Prostate gland (tissue), 2 donors: ENCODE results near the gene SLC17A1. TPM values are rescaled to one million over a fixed set of nuclear protein-coding genes. Genes with fewer than 3 reads are reported as not detected.

ENCODE experiments used
- DNase-seq: peaks from one replicate; pipeline ENCODE4 v3.0.0-alpha.2; 2019; ENCODE audit warnings: low spot score
- H3K27ac ChIP-seq, 2 donors: fragments of 200-600 bp; sonication (generic); 2 replicates each; pipeline ENCODE4 v1.5.1; 2017 to 2019
- H3K27me3 ChIP-seq: fragments of 200-600 bp; sonication (generic); replicated peaks from 2 replicates; pipeline ENCODE4 v1.5.1; 2019; ENCODE audit not compliant: insufficient read depth
- H3K36me3 ChIP-seq, 2 donors: fragments of 200-600 bp; sonication (generic); 1 replicate in 1 of 2; 2 replicates in 1 of 2; pipeline versions ENCODE4 v1.5.1 to v1.8.1; 2017 to 2019
- H3K4me1 ChIP-seq: fragments of 200-600 bp; sonication (generic); replicated peaks from 2 replicates; pipeline ENCODE4 v1.5.1; 2019
- H3K4me3 ChIP-seq, 2 donors: fragments of 200-600 bp; sonication (generic); 2 replicates each; pipeline ENCODE4 v1.5.1; 2017 to 2019
- H3K9me3 ChIP-seq: fragments of 200-600 bp; sonication (generic); 2 replicates; pipeline ENCODE4 v1.5.1; 2017
- CTCF ChIP-seq, 4 experiments: fragments of 200-600 bp in 2 of 4; fragments of 450-650 bp in 2 of 4; sonication (generic) in 2 of 4; IDR thresholded peaks; 1 replicate in 3 of 4; 2 replicates in 1 of 4; pipeline ENCODE4 v1.5.1; 2016 to 2019; ENCODE audit warnings: antibody characterized with exemption in 4 of 4, mild to moderate bottlenecking in 2 of 4, moderate library complexity in 2 of 4
- POLR2A ChIP-seq: fragments of 450-650 bp; IDR thresholded peaks from one replicate; pipeline ENCODE4 v1.6.1; 2016; ENCODE audit warnings: antibody characterized with exemption, mild to moderate bottlenecking
- POLR2AphosphoS5 ChIP-seq: sonication (generic); formaldehyde crosslinking; IDR thresholded peaks from one replicate; pipeline ENCODE4 v1.6.1; 2017; ENCODE audit warnings: antibody characterized with exemption
- WGBS: methylation state at CpG from one replicate; pipeline ENCODE4 v1.1.5; 2018; 5-methylcytosine and 5-hydroxymethylcytosine counted together
- intact Hi-C: fragments of 100-400 bp; cut with DNase I; formaldehyde crosslinking; loops from one replicate; pipeline ENCODE4 v1.14.2; 2022
- total RNA-seq, 2 donors: library from RNA; depleted of rRNA; stranded (reverse); fragments of >200 nt; gene quantifications; one replicate each; pipeline ENCODE4 v1.1.0, GENCODE V29; 2016

Gene SLC17A1
- total RNA-seq, 2 donors from 2014 or later: 0.51 TPM; not detected in 1

- Histone ChIP-seq H3K27me3 (no peaks in the 10 kb centered on the region), H3K4me1 (no peaks in the 10 kb centered on the region), H3K36me3 (no peaks in the 10 kb centered on the region), H3K4me3 (no peak overlapping the region), H3K9me3 (no peaks in the 10 kb centered on the region), H3K27ac (no peak overlapping the region)
- intact Hi-C loops: no loop called here
- 58% methylated on average over 2 of the region's 2 CpGs for WGBS
- TF ChIP-seq POLR2A (no peak), POLR2AphosphoS5 (no peak), CTCF (IDR thresholded peaks at IDR 0.05) (no peak)
- no peak for DNase-seq
Observed at GRCh38 chr6:25769983-25770382, 61.9 kb downstream of the SLC17A1 start.

- Histone ChIP-seq H3K4me1 (no peaks in the 10 kb centered on the region), H3K27me3 (no peaks in the 10 kb centered on the region), H3K9me3 (no peaks in the 10 kb centered on the region), H3K36me3 (no peaks in the 10 kb centered on the region), H3K4me3 (no peak overlapping the region), H3K27ac (no peak overlapping the region)
- intact Hi-C loops: no loop called here
- no peak for DNase-seq
- WGBS: 79% methylated on average over 1 of the region's 1 CpG
- TF ChIP-seq CTCF (IDR thresholded peaks at IDR 0.05) (no peak), POLR2AphosphoS5 (no peak), POLR2A (no peak)
Observed at GRCh38 chr6:25768566-25768965, 63.3 kb downstream of the SLC17A1 start.

GRCh38 chr6:25764611-25765010, 67.2 kb downstream of the SLC17A1 start:
- 98% methylated on average over 2 of the region's 2 CpGs for WGBS
- no peaks in the 10 kb centered on the region for H3K27me3 ChIP-seq
- TF ChIP-seq POLR2A: no peak
- no peak overlapping the region for H3K4me3 ChIP-seq
- no peaks in the 10 kb centered on the region for H3K36me3 ChIP-seq
- intact Hi-C loops: no loop called here
- DNase-seq: no peak
- no peaks in the 10 kb centered on the region for H3K4me1 ChIP-seq
- H3K9me3 ChIP-seq: no peaks in the 10 kb centered on the region
- H3K27ac ChIP-seq: no peak overlapping the region

- no peak overlapping the region for H3K27ac ChIP-seq
Observed at GRCh38 chr6:25757936-25758642, 73.8 kb downstream of the SLC17A1 start.

More at GRCh38 chr6:25757936-25758642, 73.8 kb downstream of the SLC17A1 start:
- 91% methylated on average over 4 of the region's 6 CpGs for WGBS
- Histone ChIP-seq H3K9me3 (no peaks in the 10 kb centered on the region), H3K36me3 (no peaks in the 10 kb centered on the region), H3K4me1 (no peaks in the 10 kb centered on the region), H3K4me3 (no peak overlapping the region), H3K27me3 (no peaks in the 10 kb centered on the region)
- DNase-seq: no peak
- TF ChIP-seq CTCF (IDR thresholded peaks at IDR 0.05) (no peak), POLR2A (no peak), POLR2AphosphoS5 (no peak)
- intact Hi-C loops: no loop called here
